ENCODE results near the gene TRIM54.

TRIM54 gene

GRCh38 chr2:27281855-27282559 is at the start of gene TRIM54:
Gene TRIM54 (plus strand): TSS chr2:27282429. CDS start chr2:27282732, 303 bp downstream.
- no peak for DNase-seq (ENCODE audit: low spot score)

- no peak for DNase-seq (ENCODE audit: low spot score)
Measured at GRCh38 chr2:27233341-27233740, 48.9 kb upstream of the TRIM54 start.

DNA sequence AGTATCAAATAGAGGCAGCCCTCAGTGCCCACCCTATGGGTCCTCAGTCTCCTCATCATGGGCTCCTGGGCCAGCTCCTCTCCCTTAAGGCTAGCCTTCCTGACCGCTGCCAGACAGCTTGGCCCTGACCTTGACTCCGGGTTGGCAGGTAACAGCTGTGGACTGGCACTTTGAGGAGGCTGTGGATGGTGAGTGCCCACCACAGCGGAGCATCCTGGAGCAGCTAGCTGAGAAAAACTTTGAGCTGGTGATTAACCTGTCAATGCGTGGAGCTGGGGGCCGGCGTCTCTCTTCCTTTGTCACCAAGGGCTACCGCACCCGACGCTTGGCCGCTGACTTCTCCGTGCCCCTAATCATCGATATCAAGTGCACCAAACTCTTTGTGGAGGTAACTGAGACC is 46.1 kb upstream of the TRIM54 start:
- no peak for DNase-seq (ENCODE audit: low spot score)

- DNase-seq (ENCODE audit: low spot score): no peak
Measured at GRCh38 chr2:27236626-27237025, 45.6 kb upstream of the TRIM54 start.

DNA sequence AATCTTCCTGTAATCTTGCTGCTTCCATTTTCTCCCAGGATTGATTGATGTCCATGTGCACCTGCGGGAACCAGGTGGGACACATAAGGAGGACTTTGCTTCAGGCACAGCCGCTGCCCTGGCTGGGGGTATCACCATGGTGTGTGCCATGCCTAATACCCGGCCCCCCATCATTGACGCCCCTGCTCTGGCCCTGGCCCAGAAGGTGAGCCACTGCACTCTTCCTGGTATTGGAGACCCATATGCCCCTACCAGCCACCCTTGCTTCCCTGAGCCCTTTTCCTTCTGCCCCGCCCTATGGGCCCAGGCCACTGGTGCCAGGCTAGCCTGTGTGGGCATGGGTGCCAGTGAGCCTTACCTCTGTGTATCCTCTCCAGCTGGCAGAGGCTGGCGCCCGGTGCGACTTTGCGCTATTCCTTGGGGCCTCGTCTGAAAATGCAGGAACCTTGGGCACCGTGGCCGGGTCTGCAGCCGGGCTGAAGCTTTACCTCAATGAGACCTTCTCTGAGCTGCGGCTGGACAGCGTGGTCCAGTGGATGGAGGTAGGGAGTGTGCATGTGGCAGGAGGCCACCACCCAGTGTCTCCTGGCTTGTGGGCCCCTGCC is 44.8 kb upstream of the TRIM54 start:
- DNase-seq (ENCODE audit: low spot score): no peak

DNA sequence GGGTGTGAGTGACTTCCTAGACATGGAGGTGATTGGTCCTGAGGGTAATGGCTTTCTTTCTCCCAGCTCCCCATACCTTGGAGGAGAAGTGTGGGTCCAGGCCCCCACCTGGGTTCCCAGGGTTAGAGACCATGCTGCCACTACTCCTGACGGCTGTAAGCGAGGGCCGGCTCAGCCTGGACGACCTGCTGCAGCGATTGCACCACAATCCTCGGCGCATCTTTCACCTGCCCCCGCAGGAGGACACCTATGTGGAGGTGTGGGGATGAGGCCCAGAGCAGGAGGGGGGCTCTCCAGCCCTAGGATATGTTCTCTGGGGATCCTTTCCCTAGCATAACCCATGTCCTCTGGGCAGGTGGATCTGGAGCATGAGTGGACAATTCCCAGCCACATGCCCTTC is 43.3 kb upstream of the TRIM54 start:
- no peak for DNase-seq (ENCODE audit: low spot score)

GRCh38 chr2:27240406-27240805 is 41.8 kb upstream of the TRIM54 start:
- no peak for DNase-seq (ENCODE audit: low spot score)

- DNase-seq (ENCODE audit: low spot score): no peak
Measured at GRCh38 chr2:27241761-27242613, 40.2 kb upstream of the TRIM54 start.

GRCh38 chr2:27242614-27242951 is 39.6 kb upstream of the TRIM54 start:
- DNase-seq (ENCODE audit: low spot score): no peak

GRCh38 chr2:27243391-27244130 is 38.7 kb upstream of the TRIM54 start:
- DNase-seq (ENCODE audit: low spot score): no peak

GRCh38 chr2:27245116-27245515 is 37.1 kb upstream of the TRIM54 start:
- no peak for DNase-seq (ENCODE audit: low spot score)

GRCh38 chr2:27245626-27246025 is 36.6 kb upstream of the TRIM54 start:
- no peak for DNase-seq (ENCODE audit: low spot score)

DNA sequence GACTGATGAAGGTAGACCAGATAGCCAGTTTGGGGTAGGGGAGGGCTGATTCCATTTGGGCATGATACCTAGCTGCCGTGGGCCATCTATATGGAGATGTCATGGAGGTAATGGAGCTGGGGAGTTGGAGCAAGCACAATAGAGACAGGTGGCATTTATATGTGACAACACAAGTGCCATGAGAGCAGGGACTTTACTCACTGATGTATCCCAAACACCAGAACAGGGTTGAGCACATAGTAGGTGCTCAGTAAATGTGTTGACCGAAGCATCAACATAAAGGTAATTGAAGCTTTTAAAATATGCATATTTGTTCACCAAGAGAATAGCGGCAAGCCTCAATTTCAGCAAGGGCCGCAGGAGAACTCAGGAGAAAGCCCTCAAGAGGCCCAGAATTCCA is 34.3 kb upstream of the TRIM54 start:
- DNase-seq (ENCODE audit: low spot score): no peak

DNA sequence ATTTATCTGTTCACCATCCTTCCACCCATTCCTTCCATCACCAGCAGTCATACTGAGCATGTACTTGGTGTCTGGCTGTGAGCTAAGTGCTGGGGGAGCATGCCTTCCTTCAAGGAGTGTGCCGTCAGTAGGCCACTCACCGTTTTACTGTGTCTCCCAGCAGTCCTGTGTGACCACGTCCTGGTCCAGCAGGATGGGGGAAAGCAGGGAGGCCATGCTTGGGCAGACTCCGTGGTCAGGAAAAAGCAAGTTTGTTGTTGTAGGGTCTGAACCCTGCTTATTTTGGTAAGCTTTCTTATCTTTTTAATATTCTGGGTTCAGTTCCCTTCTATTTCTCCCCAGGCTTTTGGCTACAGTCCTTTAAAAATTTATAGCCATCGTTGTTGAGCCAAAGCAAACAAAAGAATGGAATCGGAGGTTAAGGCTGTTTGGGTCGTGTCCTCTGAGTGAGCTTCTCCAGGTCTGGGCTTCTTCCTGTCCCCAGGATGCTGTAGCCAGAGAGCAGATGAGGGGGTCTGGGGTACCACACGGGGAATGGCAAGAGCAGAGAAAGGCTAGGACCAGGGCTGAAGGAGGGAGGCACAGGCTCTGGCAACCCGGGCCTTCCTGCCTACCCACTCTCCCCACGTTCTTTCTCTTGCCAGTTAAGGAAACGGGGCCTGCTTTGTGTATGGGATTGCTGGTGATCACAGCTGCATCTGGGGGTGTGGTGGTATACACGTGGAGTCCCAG is 32.9 kb upstream of the TRIM54 start:
- DNase-seq (ENCODE audit: low spot score): no peak

GRCh38 chr2:27249891-27250651 is 32.2 kb upstream of the TRIM54 start:
- peak; percentile 91 for DNase-seq (ENCODE audit: low spot score)

GRCh38 chr2:27250652-27251379 is 31.4 kb upstream of the TRIM54 start:
- DNase-seq (ENCODE audit: low spot score): no peak

DNA sequence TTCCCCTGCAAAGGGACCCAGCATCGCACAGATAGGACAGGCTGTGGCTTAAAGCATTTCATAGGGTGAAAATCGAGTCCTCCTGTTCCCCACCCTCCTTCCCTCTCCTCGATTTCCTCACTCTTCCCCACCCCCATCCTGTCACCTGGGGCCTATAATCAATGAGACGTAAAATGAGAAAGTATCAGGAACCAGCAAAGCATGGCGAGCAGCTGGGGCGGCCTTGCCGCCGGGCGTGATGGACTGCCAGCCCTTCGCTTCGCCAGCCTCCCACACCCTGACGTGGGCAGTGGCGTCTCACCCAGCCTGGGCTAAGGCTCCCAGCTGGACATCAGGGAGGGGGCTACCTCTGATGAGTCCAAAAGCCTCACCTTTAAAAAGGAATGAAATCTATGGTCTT is 30.5 kb upstream of the TRIM54 start:
- no peak for DNase-seq (ENCODE audit: low spot score)

DNA sequence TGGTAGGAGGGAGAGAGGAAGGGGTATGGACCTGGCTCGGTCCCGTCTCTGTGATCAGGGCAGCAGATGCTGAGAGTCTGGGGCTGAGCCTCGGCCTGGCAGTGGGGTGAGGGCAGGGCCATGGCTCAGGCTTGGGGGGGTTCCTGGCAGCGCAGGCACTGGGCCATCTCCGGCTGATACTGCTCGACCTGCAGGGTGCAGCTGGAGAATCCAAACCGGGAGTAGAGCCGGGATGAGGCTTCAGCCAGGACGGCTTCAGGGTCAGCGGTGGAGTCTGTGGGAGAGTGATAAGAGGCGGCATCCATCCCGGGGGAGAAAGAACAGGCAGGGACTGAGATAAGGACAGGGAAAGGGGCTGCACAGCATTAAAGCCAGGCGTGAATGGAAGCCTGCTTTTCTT is 27.0 kb upstream of the TRIM54 start:
- DNase-seq (ENCODE audit: low spot score): no peak

DNA sequence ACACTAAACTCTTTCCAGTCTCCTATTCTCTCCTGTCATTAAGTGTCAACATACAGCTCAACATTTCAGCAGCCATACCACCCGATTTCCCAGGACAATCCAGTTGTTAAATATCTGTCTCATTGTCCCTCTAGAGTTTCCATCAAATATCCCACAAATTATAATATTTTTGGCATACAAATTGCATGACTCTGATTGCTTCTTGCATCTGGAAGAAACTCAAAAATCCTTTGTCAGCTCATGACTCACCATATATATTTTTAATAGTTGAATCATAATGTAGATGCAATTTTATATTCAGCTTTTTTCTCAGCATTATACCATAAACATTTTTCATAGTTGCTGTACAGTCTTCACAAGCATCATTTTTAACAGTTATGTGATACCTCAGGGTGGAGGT is 26.6 kb upstream of the TRIM54 start:
- no peak for DNase-seq (ENCODE audit: low spot score)

- no peak for DNase-seq (ENCODE audit: low spot score)
Measured at GRCh38 chr2:27256855-27257454, 25.3 kb upstream of the TRIM54 start.

Data from HuH-7 (cell line).